Fibroblast of skin of scalp (primary cell): ENCODE measurements around the gene SLC43A2.

Experiments used
- DNase-seq: peaks from one replicate; pipeline ENCODE4 v3.0.0-alpha.2; 2013

SLC43A2 gene

GRCh38 chr17:1623057-1623630 is 5.5 kb downstream of the SLC43A2 start:
- DNase-seq, result no peak

GRCh38 chr17:1621273-1621954 is 7.2 kb downstream of the SLC43A2 start:
- DNase-seq, result no peak

- DNase-seq, result no peak
Observed at GRCh38 chr17:1620486-1620885, 8.1 kb downstream of the SLC43A2 start.

- DNase-seq, result peak; percentile 28
Observed at GRCh38 chr17:1617620-1618174, 10.9 kb downstream of the SLC43A2 start.

GRCh38 chr17:1616101-1616500 is 12.5 kb downstream of the SLC43A2 start:
- DNase-seq, result no peak

- no peak for DNase-seq
Observed at GRCh38 chr17:1612400-1612799, 16.2 kb downstream of the SLC43A2 start.

- DNase-seq, result no peak
Observed at GRCh38 chr17:1611715-1612114, 16.9 kb downstream of the SLC43A2 start.

- no peak for DNase-seq
Observed at GRCh38 chr17:1608676-1609075, 20.0 kb downstream of the SLC43A2 start.

GRCh38 chr17:1607971-1608320 is 20.7 kb downstream of the SLC43A2 start:
- no peak for DNase-seq

GRCh38 chr17:1606352-1606985 is 22.2 kb downstream of the SLC43A2 start:
- DNase-seq, result no peak

- no peak for DNase-seq
Observed at GRCh38 chr17:1605681-1606351, 22.8 kb downstream of the SLC43A2 start.

- no peak for DNase-seq
Observed at GRCh38 chr17:1604831-1605528, 23.7 kb downstream of the SLC43A2 start.

- no peak for DNase-seq
Observed at GRCh38 chr17:1601571-1601970, 27.1 kb downstream of the SLC43A2 start.

GRCh38 chr17:1598399-1599095 is 30.1 kb downstream of the SLC43A2 start:
- no peak for DNase-seq

GRCh38 chr17:1597861-1598342 is 30.7 kb downstream of the SLC43A2 start:
- DNase-seq, result no peak

- no peak for DNase-seq
Observed at GRCh38 chr17:1593630-1593931, 35.1 kb downstream of the SLC43A2 start.

GRCh38 chr17:1592751-1593629 is 35.6 kb downstream of the SLC43A2 start:
- DNase-seq, result no peak

GRCh38 chr17:1591474-1592090 is 37.1 kb downstream of the SLC43A2 start:
- DNase-seq, result no peak

- no peak for DNase-seq
Observed at GRCh38 chr17:1590747-1591473, 37.7 kb downstream of the SLC43A2 start.
